Stimulated activated CD8-positive, alpha-beta memory T cell treated with anti-CD3 and anti-CD28 coated beads, Interleukin-2, amount 100 ng/mL, for 1 hour (primary cell): ENCODE data around the gene CYLC1.

Experiments
- DNase-seq, 2 donors: peaks; one replicate each; pipeline ENCODE4 v3.0.0-alpha.2; 2020; ENCODE audit warnings: low read depth in 2 of 2

Gene CYLC1, protein sequence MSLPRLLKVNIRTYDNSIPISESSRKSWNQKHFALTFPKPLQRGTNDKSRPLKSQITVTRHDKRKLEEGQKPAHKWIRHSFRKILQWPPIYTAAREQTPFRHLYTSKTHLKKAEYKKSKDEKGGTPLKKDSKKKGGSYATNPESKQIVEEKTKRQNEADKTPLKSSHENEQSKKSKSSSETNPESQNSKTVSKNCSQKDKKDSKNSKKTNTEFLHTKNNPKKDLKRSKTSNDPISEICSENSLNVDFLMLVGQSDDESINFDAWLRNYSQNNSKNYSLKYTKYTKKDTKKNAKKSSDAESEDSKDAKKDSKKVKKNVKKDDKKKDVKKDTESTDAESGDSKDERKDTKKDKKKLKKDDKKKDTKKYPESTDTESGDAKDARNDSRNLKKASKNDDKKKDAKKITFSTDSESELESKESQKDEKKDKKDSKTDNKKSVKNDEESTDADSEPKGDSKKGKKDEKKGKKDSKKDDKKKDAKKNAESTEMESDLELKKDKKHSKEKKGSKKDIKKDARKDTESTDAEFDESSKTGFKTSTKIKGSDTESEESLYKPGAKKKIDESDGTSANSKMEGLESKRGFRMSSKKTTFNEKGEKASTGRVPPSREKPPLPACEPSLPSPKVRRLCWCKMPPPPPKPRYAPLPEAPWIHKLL

GRCh38 chrX:83860846-83861245 lies at the start of gene CYLC1:
Gene CYLC1, plus strand, starts transcription at chrX:83861146. Its CDS starts 37 bp downstream, at chrX:83861183.
- no peak for DNase-seq

DNA sequence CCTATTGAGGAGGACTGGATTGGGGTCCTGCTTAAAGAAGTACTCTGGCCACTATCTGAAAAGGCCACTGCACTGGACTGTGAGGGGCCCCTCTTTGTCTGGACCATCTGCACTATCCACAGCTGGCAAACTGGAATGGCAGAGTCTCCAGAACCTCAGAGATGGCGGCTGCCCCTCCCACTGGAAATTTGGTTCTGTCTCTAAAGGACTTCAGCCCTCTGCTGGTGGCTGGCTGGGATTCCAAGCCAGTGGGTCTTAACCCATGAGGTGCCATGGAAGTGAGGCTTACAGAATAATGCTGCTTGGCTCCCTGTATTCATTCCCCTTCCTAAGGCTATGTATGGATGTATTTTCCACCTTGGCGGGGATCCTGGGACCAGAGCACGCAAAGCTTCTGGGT lies 41.6 kb upstream of the CYLC1 start:
- DNase-seq: no peak

DNA sequence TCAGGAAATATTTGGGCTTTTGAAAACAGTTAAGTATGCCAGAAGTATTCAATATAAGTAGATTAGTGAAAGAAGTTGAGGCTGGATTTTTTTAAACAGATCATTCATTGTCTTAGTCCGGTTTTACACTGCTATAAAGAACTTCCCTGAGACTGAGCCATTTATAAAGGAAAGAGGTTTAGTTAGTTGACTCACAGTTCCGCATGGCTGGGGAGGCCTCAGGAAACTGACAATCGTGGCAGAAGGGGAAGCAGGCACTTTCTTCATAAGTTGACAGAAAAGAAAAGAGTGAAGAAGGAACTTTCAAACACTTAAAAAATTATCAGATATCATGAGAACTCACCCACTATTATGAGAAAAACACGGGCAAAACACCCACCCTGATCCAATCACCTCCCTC lies 31.1 kb upstream of the CYLC1 start:
- no peak for DNase-seq

DNA sequence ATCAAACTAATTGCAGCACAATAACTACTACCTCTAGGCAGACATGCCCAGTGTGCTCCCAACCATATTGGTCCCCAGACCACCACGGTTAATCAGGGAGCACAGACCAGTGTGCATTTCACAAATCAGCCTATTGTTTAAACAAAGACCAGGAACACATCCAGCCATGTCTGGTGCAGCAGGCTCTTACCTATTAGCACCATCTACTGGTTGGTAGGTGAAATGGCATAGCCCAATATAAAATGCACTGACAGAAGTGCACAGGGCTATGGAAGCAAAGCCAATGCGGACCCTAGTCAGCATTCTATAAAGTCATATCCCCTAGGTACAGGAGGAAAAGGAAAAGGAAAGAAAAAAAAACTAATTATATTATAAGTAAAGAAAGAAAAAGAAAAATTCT lies 15.5 kb upstream of the CYLC1 start:
- no peak for DNase-seq

GRCh38 chrX:83847339-83847738 lies 13.6 kb upstream of the CYLC1 start:
- no peak for DNase-seq

GRCh38 chrX:83888585-83888984 lies 27.6 kb downstream of the CYLC1 start:
- no peak for DNase-seq

GRCh38 chrX:83892433-83892832 lies 31.5 kb downstream of the CYLC1 start:
- no peak for DNase-seq

DNA sequence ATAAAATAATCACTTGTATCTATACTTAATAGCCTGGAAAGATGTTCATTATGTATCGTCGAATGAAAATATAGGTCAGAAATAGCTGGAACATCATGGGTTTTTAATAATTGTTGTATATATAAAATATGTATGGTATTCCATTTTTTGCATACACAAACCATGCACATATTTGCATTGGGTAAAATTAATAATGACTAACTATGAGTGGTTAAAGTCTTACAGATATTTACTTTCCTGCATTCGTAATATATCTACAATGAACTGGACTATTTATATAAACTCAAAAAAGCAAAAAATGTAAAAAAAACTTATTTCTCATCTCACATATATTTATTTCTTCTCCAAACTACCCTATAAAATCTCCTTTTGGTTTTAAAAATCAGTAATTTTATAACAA lies 46.0 kb downstream of the CYLC1 start:
- no peak for DNase-seq

- DNase-seq: no peak
These were observed 55.6 kb downstream of the CYLC1 start for GRCh38 chrX:83916525-83916924.

DNA sequence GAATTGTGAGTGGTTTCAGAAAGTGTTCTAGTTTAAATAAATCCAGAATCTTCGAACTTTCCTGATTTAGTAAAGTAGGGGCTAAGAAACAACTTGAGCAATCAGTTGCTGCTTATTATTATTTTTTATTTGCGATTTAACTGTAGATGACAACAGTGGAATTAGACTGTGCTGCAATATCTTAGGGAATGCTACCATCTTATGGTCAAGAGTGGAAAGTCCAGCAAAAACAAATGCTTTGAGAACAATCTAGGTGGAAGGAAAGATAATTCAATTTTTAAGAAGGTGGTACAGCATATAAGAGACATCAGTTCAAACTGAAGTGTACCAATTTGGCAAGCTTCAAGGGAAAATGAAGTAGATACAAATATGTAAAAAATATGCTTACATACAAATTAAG lies 73.3 kb downstream of the CYLC1 start:
- no peak for DNase-seq
